HCT116 (cell line): ENCODE data around the gene ARSG.

Experiments
- CEBPB ChIP-seq: IDR thresholded peaks from 2 replicates; pipeline ENCODE4 v1.6.1; 2012; ENCODE audit warnings: low read depth
- EZH2 ChIP-seq: fragments of 200-600 bp; sonication (generic); IDR thresholded peaks from 2 replicates; pipeline ENCODE4 v1.6.1; 2017; ENCODE audit warnings: antibody characterized with exemption, mixed run types
- POLR2A ChIP-seq: IDR thresholded peaks from 2 replicates; pipeline ENCODE4 v1.7.0; 2011; ENCODE audit warnings: borderline replicate concordance; ENCODE audit not compliant: insufficient read depth, insufficient read length; ENCODE audit errors: extremely low read depth
- POLR2AphosphoS5 ChIP-seq: IDR thresholded peaks from 2 replicates; pipeline ENCODE4 v1.6.1; 2011; ENCODE audit warnings: mild to moderate bottlenecking, low read depth, low read length, moderate library complexity
- ZNF274 ChIP-seq: fragments of 200-500 bp; sonication (Bioruptor generic); IDR thresholded peaks from 2 replicates; pipeline ENCODE4 v1.6.1; 2014; ENCODE audit warnings: mild to moderate bottlenecking, low read depth, low read length, inconsistent platforms
- TF ChIP-seq, protein P1 (sequence below): IDR thresholded peaks from 2 replicates; pipeline ENCODE4 v1.6.1; 2012
- TF ChIP-seq, protein P2 (sequence below), 3 experiments: fragments of 200-600 bp in 1 of 3; sonication (generic) in 1 of 3; IDR thresholded peaks in 2 of 3; conservative IDR thresholded peaks in 1 of 3; 2 replicates each; pipeline ENCODE4 v1.5.1; 2012 to 2017; ENCODE audit warnings: low read depth in 2 of 3, low read length in 2 of 3, antibody characterized with exemption in 1 of 3, borderline replicate concordance in 1 of 3, control low read depth in 1 of 3, mild to moderate bottlenecking in 1 of 3, mixed read lengths in 1 of 3, mixed run types in 1 of 3, moderate library complexity in 1 of 3; ENCODE audit not compliant: insufficient read depth in 1 of 3
- TF ChIP-seq, protein P3 (sequence below): IDR thresholded peaks from 2 replicates; pipeline ENCODE4 v1.6.1; 2011; ENCODE audit warnings: mild to moderate bottlenecking, low read length, moderate library complexity; ENCODE audit not compliant: insufficient replicate concordance; ENCODE audit errors: extremely low read depth
- TF ChIP-seq, protein P4 (sequence below): IDR thresholded peaks from 2 replicates; pipeline ENCODE4 v1.6.1; 2012

DNA sequence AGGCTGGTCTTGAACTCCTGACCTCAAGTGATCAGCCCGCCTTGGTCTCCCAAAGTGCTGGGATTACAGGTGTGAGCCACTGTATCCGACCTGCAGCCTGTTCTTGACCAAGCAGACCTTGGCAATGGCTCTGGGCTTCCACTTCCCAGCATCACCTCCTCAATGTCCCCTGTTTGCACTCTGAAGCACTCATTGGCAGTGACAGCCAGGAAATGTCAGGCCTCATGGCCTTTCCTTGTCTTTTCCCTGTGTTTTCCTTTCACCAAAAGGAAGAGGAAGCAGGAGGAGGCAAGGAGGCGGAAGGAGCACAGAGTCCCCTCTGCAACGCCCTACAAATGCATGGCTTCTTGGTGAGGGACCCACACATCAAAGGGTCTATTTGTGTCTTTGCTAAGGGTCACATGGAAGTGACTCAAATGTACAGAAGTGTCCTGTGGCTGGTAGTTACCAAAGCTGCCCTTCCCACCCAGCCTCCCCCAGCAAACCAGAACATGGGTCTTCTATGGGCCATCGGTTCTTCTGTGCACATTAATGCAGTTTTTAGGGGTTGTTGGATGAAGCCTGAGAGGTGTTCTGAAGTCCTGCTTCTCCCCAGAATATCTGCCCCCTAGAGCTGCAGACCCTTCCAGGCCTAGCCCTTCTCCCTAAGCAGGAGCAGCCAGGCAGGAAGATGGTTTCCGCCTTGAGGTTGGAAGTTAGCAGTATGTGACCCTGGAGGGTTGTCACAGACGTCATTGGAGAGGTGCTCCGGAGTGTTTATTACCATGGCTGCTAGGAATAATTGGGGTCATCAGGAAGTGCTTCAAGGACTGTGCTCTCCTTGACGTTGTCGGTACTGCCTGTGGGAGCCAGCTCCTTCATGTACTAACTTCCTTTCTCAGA, 105.2 kb downstream of the ARSG start:
- TF ChIP-seq ZNF274 (no peak), POLR2AphosphoS5 (no peak), POLR2A (no peak), EZH2 (no peak), CEBPB (no peak)
- TF ChIP-seq, protein P1, sequence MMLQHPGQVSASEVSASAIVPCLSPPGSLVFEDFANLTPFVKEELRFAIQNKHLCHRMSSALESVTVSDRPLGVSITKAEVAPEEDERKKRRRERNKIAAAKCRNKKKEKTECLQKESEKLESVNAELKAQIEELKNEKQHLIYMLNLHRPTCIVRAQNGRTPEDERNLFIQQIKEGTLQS = no peak
- TF ChIP-seq, protein P2, sequence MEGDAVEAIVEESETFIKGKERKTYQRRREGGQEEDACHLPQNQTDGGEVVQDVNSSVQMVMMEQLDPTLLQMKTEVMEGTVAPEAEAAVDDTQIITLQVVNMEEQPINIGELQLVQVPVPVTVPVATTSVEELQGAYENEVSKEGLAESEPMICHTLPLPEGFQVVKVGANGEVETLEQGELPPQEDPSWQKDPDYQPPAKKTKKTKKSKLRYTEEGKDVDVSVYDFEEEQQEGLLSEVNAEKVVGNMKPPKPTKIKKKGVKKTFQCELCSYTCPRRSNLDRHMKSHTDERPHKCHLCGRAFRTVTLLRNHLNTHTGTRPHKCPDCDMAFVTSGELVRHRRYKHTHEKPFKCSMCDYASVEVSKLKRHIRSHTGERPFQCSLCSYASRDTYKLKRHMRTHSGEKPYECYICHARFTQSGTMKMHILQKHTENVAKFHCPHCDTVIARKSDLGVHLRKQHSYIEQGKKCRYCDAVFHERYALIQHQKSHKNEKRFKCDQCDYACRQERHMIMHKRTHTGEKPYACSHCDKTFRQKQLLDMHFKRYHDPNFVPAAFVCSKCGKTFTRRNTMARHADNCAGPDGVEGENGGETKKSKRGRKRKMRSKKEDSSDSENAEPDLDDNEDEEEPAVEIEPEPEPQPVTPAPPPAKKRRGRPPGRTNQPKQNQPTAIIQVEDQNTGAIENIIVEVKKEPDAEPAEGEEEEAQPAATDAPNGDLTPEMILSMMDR (IDR thresholded peaks at IDR 0.05 in 2 of 3, conservative IDR thresholded peaks at IDR 0.05 in 1 of 3; ENCODE audit: borderline replicate concordance in 1 of 3, insufficient read depth in 1 of 3, low read depth in 2 of 3, low read length in 2 of 3) = no peak
- TF ChIP-seq, protein P3, sequence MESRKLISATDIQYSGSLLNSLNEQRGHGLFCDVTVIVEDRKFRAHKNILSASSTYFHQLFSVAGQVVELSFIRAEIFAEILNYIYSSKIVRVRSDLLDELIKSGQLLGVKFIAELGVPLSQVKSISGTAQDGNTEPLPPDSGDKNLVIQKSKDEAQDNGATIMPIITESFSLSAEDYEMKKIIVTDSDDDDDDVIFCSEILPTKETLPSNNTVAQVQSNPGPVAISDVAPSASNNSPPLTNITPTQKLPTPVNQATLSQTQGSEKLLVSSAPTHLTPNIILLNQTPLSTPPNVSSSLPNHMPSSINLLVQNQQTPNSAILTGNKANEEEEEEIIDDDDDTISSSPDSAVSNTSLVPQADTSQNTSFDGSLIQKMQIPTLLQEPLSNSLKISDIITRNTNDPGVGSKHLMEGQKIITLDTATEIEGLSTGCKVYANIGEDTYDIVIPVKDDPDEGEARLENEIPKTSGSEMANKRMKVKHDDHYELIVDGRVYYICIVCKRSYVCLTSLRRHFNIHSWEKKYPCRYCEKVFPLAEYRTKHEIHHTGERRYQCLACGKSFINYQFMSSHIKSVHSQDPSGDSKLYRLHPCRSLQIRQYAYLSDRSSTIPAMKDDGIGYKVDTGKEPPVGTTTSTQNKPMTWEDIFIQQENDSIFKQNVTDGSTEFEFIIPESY = no peak
- TF ChIP-seq, protein P4, sequence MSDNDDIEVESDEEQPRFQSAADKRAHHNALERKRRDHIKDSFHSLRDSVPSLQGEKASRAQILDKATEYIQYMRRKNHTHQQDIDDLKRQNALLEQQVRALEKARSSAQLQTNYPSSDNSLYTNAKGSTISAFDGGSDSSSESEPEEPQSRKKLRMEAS = no peak
